GM21619 (cell line): Measurements from ENCODE around the gene USP48.
A peak's percentile ranks its signal among the peaks of the same experiment; 100 is the strongest.
"Not testable (repeated sequence)": the region's sequence is repeated elsewhere in the genome, so short reads cannot be mapped to it uniquely, and the experiment has no call there.

ENCODE experiments used
- ATAC-seq: cut with Tn5 transposase; IDR thresholded peaks from one replicate; pipeline ENCODE4 v1.9.1; 2021; ENCODE audit not compliant: unreplicated experiment

The USP48 gene

GRCh38 chr1:21782868-21783678, at the start of gene USP48:
Gene USP48 (minus strand): TSS chr1:21783149. CDS start chr1:21782957, 192 bp downstream.
- peak; percentile 55 for ATAC-seq

GRCh38 chr1:21831454-21831970, 48.6 kb upstream of the USP48 start:
- no peak for ATAC-seq

- no peak for ATAC-seq
Measured at GRCh38 chr1:21830792-21831453, 48.0 kb upstream of the USP48 start.

GRCh38 chr1:21829294-21829693, 46.3 kb upstream of the USP48 start:
- no peak for ATAC-seq

- ATAC-seq, result no peak
Measured at GRCh38 chr1:21828506-21829210, 45.7 kb upstream of the USP48 start.

- ATAC-seq, result no peak
Measured at GRCh38 chr1:21828075-21828474, 45.1 kb upstream of the USP48 start.

- no peak for ATAC-seq
Measured at GRCh38 chr1:21827141-21827679, 44.3 kb upstream of the USP48 start.

GRCh38 chr1:21826694-21827093, 43.7 kb upstream of the USP48 start:
- ATAC-seq, result not testable (repeated sequence)

- no peak for ATAC-seq
Measured at GRCh38 chr1:21825393-21825792, 42.4 kb upstream of the USP48 start.

GRCh38 chr1:21824926-21825325, 42.0 kb upstream of the USP48 start:
- ATAC-seq, result no peak

- no peak for ATAC-seq
Measured at GRCh38 chr1:21823980-21824702, 41.2 kb upstream of the USP48 start.

GRCh38 chr1:21823206-21823979, 40.4 kb upstream of the USP48 start:
- ATAC-seq, result no peak

- no peak for ATAC-seq
Measured at GRCh38 chr1:21822349-21822748, 39.4 kb upstream of the USP48 start.

- ATAC-seq, result no peak
Measured at GRCh38 chr1:21821385-21822019, 38.6 kb upstream of the USP48 start.

GRCh38 chr1:21820597-21821232, 37.8 kb upstream of the USP48 start:
- ATAC-seq, result no peak

- no peak for ATAC-seq
Measured at GRCh38 chr1:21818656-21819055, 35.7 kb upstream of the USP48 start.

- no peak for ATAC-seq
Measured at GRCh38 chr1:21816602-21817302, 33.8 kb upstream of the USP48 start.

- no peak for ATAC-seq
Measured at GRCh38 chr1:21815724-21816321, 32.9 kb upstream of the USP48 start.
